Measurements from ENCODE around the gene MAX. TPM values are rescaled to one million over a fixed set of nuclear protein-coding genes. Genes with fewer than 3 reads are reported as not detected.
A peak's percentile ranks its signal among the peaks of the same experiment; 100 is the strongest.

MAX gene
- total and polyA plus RNA-seq, 2 of the 13 experiments (the other 11 are each of a cell fraction or from before 2014, with no cell fraction given) = 28.5 to 29.3 TPM

GRCh38 chr14:65117769-65118745 is 15.7 kb upstream of the MAX start:
- no TSS peak for BruUV-seq (replicated peaks)
- Histone ChIP-seq H3K27ac (ENCODE audit: extremely low read length, insufficient read depth, low read length) (no peak overlapping the region), H3K79me2 (ENCODE audit: insufficient read depth, low read length) (no peaks in the 10 kb centered on the region), H3K4me3 (replicated peaks in 1 of 3; ENCODE audit: insufficient read depth in 1 of 3, low read depth in 2 of 3, low read length in 3 of 3) (no peak overlapping the region), H3K4me2 (ENCODE audit: low read depth, low read length) (no peak overlapping the region), H3K4me1 (ENCODE audit: insufficient read depth, low read length) (no peaks in the 10 kb centered on the region), H3K9me3 (ENCODE audit: low read length) (0 out of 2 replicates have a peak, but pooled peaks cover 4% of the 10 kb centered on the region), H3K27me3 (ENCODE audit: control insufficient read depth in 1 of 2, insufficient read depth in 2 of 2, low read length in 2 of 2) (no peaks in the 10 kb centered on the region), H3K36me3 (replicated peaks in 1 of 2; ENCODE audit: control insufficient read depth in 1 of 2, insufficient read depth in 2 of 2, low read length in 2 of 2) (no peaks in the 10 kb centered on the region), H3K9ac (ENCODE audit: insufficient read depth, low read depth, low read length) (no peak overlapping the region), H4K20me1 (ENCODE audit: insufficient read depth, low read length) (no peaks in the 10 kb centered on the region), H2AFZ (ENCODE audit: low read length) (no peak overlapping the region)
- no peak for TF ChIP-seq ZBTB43 (CRISPR knock-in tag; conservative IDR thresholded peaks at IDR 0.05)
- 41% methylated on average over 12 of the region's 15 CpGs for WGBS (ENCODE audit: low lambda C conversion rate)
- ChIA-PET CTCF (ENCODE audit: low intra/inter-chr PET ratio, low total read pairs) (no interaction called here), POLR2A (interaction anchor here (1.5 kb wide), 1 partner anchor 16 kb away, joined by 5 read pairs; the partner anchor contains the start of gene MAX)
- in situ Hi-C loops (cut with HindIII; ENCODE audit: extremely low pct_ligation_motif_present, low pct_unique_long_range_greater_than_20kb) = no loop called here
- no peak for DNase-seq (ENCODE audit: low spot score)
- FAIRE-seq = no peak
- no peak for ATAC-seq
- intact Hi-C loops (cut with micrococcal nuclease; ENCODE audit: unreplicated experiment) = no loop called here

GRCh38 chr14:65115615-65116014 is 13.3 kb upstream of the MAX start:
- intact Hi-C loops (cut with micrococcal nuclease; ENCODE audit: unreplicated experiment) (no loop called here), in situ Hi-C loops (cut with HindIII; ENCODE audit: extremely low pct_ligation_motif_present, low pct_unique_long_range_greater_than_20kb) (no loop called here)
- Histone ChIP-seq H3K79me2 (ENCODE audit: insufficient read depth, low read length) (no peaks in the 10 kb centered on the region), H3K27ac (ENCODE audit: extremely low read length, insufficient read depth, low read length) (no peak overlapping the region), H3K4me3 (replicated peaks in 1 of 3; ENCODE audit: insufficient read depth in 1 of 3, low read depth in 2 of 3, low read length in 3 of 3) (no peak overlapping the region), H3K4me2 (ENCODE audit: low read depth, low read length) (no peak overlapping the region), H3K9ac (ENCODE audit: insufficient read depth, low read depth, low read length) (no peak overlapping the region), H3K27me3 (ENCODE audit: control insufficient read depth in 1 of 2, insufficient read depth in 2 of 2, low read length in 2 of 2) (no peaks in the 10 kb centered on the region), H3K4me1 (ENCODE audit: insufficient read depth, low read length) (peaks cover under 1% of the 10 kb centered on the region; the same call in 1 of the 2 replicates), H4K20me1 (ENCODE audit: insufficient read depth, low read length) (no peaks in the 10 kb centered on the region), H3K36me3 (replicated peaks in 1 of 2; ENCODE audit: control insufficient read depth in 1 of 2, insufficient read depth in 2 of 2, low read length in 2 of 2) (no peaks in the 10 kb centered on the region), H2AFZ (ENCODE audit: low read length) (no peak overlapping the region), H3K9me3 (ENCODE audit: low read length) (no peaks in the 10 kb centered on the region)
- no TSS peak for BruUV-seq (replicated peaks)
- CTCF ChIA-PET (ENCODE audit: low intra/inter-chr PET ratio, low total read pairs) = no interaction called here
- POLR2A ChIA-PET = no interaction called here
- peak; percentile 71 for TF ChIP-seq CHD2 (IDR thresholded peaks at IDR 0.05; ENCODE audit: low read depth, low read length)
- peak; percentile 37; the same call in 1 of the 2 replicates for TF ChIP-seq MAX (IDR thresholded peaks at IDR 0.05)
- TF ChIP-seq TFDP1 (CRISPR knock-in tag; IDR thresholded peaks at IDR 0.05; ENCODE audit: borderline replicate concordance) = peak; percentile 34; the same call in 1 of the 2 replicates
- no peak for TF ChIP-seq SP4 (CRISPR knock-in tag; IDR thresholded peaks at IDR 0.05)
- TF ChIP-seq EED (CRISPR knock-in tag; IDR thresholded peaks at IDR 0.05) = no peak
- DNase-seq (ENCODE audit: low spot score) (no peak), ATAC-seq (no peak), FAIRE-seq (no peak)
- WGBS (ENCODE audit: low lambda C conversion rate) = 41% methylated on average over 9 of the region's 9 CpGs

All from HepG2 (cell line).